DMS79 treated with DMSO at 0.1 percent for 48 hours (cell line): ENCODE data around the gene PET100.
A peak's percentile ranks its signal among the peaks of the same experiment; 100 is the strongest.
"Not testable (repeated sequence)": the region's sequence is repeated elsewhere in the genome, so short reads cannot be mapped to it uniquely, and the experiment has no call there.

Experiments used
- DNase-seq: peaks from one replicate; lab custom pipeline; 2025; lab: John Stamatoyannopoulos, UW

PET100 gene

GRCh38 chr19:7633698-7634097 lies 4.1 kb downstream of the PET100 start, which contains the start of gene PCP2:
PCP2 (minus strand) TSS chr19:7633719; CDS start chr19:7633457, 262 bp downstream.
- DNase-seq, result no peak

GRCh38 chr19:7635670-7636069 lies 6.1 kb downstream of the PET100 start:
- no peak for DNase-seq

- DNase-seq, result no peak
Measured at GRCh38 chr19:7636317-7636690, 6.7 kb downstream of the PET100 start.

GRCh38 chr19:7636691-7637373 lies 7.2 kb downstream of the PET100 start, which contains the start of gene STXBP2:
STXBP2 (plus strand) TSS chr19:7637110; CDS start chr19:7637150, 40 bp downstream.
- DNase-seq, result peak; percentile 73

GRCh38 chr19:7637374-7638256 lies 8.0 kb downstream of the PET100 start:
- no peak for DNase-seq

GRCh38 chr19:7638802-7639465 lies 9.3 kb downstream of the PET100 start:
- no peak for DNase-seq

- no peak for DNase-seq
Measured at GRCh38 chr19:7639863-7640348, 10.3 kb downstream of the PET100 start.

- no peak for DNase-seq
Measured at GRCh38 chr19:7640803-7641202, 11.2 kb downstream of the PET100 start.

GRCh38 chr19:7641290-7642276 lies 12.0 kb downstream of the PET100 start:
- DNase-seq, result no peak

- no peak for DNase-seq
Measured at GRCh38 chr19:7642295-7643030, 12.9 kb downstream of the PET100 start.

- no peak for DNase-seq
Measured at GRCh38 chr19:7643031-7643415, 13.4 kb downstream of the PET100 start.

GRCh38 chr19:7643629-7644549 lies 14.3 kb downstream of the PET100 start:
- DNase-seq, result not testable (repeated sequence)

GRCh38 chr19:7644550-7644877 lies 14.9 kb downstream of the PET100 start:
- no peak for DNase-seq

- no peak for DNase-seq
Measured at GRCh38 chr19:7645163-7645562, 15.6 kb downstream of the PET100 start.

- DNase-seq, result no peak
Measured at GRCh38 chr19:7645656-7646425, 16.2 kb downstream of the PET100 start.

GRCh38 chr19:7646426-7646700 lies 16.8 kb downstream of the PET100 start:
- no peak for DNase-seq

GRCh38 chr19:7647156-7647555 lies 17.6 kb downstream of the PET100 start:
- no peak for DNase-seq

GRCh38 chr19:7648265-7649014 lies 18.8 kb downstream of the PET100 start:
- no peak for DNase-seq
